ENCODE results near the gene CTNNA2. TPM values are rescaled to one million over a fixed set of nuclear protein-coding genes. Genes with fewer than 3 reads are reported as not detected.

CTNNA2 gene
- total and polyA plus RNA-seq, 4 donors: 0.01 to 0.37 TPM; not detected in 2

DNA sequence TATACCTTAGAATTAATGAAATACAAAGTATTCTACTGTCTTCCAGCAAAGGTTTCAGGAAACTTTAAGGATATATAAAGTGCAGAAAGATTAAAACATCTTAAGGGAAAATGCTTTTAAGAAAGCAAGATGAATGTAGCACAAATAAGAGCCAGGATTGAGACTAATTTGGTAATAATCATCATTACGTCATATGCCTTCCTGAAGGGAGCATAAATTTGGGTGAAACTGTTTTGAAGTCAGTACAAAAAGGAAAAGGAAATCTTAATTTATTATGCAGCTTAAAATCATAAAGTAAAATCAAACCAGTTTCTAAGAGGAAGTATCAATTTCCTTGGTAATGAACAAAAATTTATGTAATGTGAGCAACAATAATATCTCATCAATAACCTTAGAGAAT is 221.7 kb downstream of the CTNNA2 start:
- H3K4me1 ChIP-seq (ENCODE audit: control insufficient read depth in 5 of 5, insufficient read depth in 5 of 5, low read length in 5 of 5): no peaks in the 10 kb centered on the region
- no peak for DNase-seq
- H3K9me3 ChIP-seq (ENCODE audit: control insufficient read depth in 4 of 4, insufficient read depth in 3 of 4, low read length in 3 of 4): no peaks in the 10 kb centered on the region
- 59 to 60% methylated on average over 1 of the region's 1 CpG for WGBS, 2 donors
- TF ChIP-seq, protein P1, sequence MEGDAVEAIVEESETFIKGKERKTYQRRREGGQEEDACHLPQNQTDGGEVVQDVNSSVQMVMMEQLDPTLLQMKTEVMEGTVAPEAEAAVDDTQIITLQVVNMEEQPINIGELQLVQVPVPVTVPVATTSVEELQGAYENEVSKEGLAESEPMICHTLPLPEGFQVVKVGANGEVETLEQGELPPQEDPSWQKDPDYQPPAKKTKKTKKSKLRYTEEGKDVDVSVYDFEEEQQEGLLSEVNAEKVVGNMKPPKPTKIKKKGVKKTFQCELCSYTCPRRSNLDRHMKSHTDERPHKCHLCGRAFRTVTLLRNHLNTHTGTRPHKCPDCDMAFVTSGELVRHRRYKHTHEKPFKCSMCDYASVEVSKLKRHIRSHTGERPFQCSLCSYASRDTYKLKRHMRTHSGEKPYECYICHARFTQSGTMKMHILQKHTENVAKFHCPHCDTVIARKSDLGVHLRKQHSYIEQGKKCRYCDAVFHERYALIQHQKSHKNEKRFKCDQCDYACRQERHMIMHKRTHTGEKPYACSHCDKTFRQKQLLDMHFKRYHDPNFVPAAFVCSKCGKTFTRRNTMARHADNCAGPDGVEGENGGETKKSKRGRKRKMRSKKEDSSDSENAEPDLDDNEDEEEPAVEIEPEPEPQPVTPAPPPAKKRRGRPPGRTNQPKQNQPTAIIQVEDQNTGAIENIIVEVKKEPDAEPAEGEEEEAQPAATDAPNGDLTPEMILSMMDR (IDR thresholded peaks at IDR 0.05; ENCODE audit: control extremely low read depth, extremely low read depth): no peak
- no peaks in the 10 kb centered on the region for H3K36me3 ChIP-seq (ENCODE audit: control insufficient read depth in 4 of 4, insufficient read depth in 4 of 4, low read length in 4 of 4)
- no peaks in the 10 kb centered on the region for H3K27me3 ChIP-seq (ENCODE audit: control insufficient read depth in 3 of 3, insufficient read depth in 3 of 3, low read length in 2 of 3)
- no peak overlapping the region for H3K4me3 ChIP-seq
- H3K27ac ChIP-seq (ENCODE audit: low read depth in 1 of 2, low read length in 1 of 2): no peak overlapping the region
- H3K9ac ChIP-seq (ENCODE audit: insufficient read depth in 1 of 2, low read length in 2 of 2): no peak overlapping the region
- ATAC-seq (ENCODE audit: insufficient read depth, low FRiP score): no peak

GRCh38 chr2:79740879-79741443 is 228.1 kb downstream of the CTNNA2 start:
- Histone ChIP-seq H3K9me3 (ENCODE audit: control insufficient read depth in 4 of 4, insufficient read depth in 3 of 4, low read length in 3 of 4) (no peaks in the 10 kb centered on the region), H3K36me3 (ENCODE audit: control insufficient read depth in 4 of 4, insufficient read depth in 4 of 4, low read length in 4 of 4) (no peaks in the 10 kb centered on the region), H3K4me3 (no peak overlapping the region), H3K27me3 (ENCODE audit: control insufficient read depth in 3 of 3, insufficient read depth in 3 of 3, low read length in 2 of 3) (no peaks in the 10 kb centered on the region), H3K4me1 (ENCODE audit: control insufficient read depth in 5 of 5, insufficient read depth in 5 of 5, low read length in 5 of 5) (no peaks in the 10 kb centered on the region), H3K27ac (ENCODE audit: low read depth in 1 of 2, low read length in 1 of 2) (no peak overlapping the region), H3K9ac (ENCODE audit: insufficient read depth in 1 of 2, low read length in 2 of 2) (no peak overlapping the region)
- 80 to 82% methylated on average over 6 of the region's 6 CpGs for WGBS, 2 donors
- ATAC-seq (ENCODE audit: insufficient read depth, low FRiP score) (no peak), DNase-seq (no peak)
- TF ChIP-seq, protein P1 (IDR thresholded peaks at IDR 0.05; ENCODE audit: control extremely low read depth, extremely low read depth): no peak

DNA sequence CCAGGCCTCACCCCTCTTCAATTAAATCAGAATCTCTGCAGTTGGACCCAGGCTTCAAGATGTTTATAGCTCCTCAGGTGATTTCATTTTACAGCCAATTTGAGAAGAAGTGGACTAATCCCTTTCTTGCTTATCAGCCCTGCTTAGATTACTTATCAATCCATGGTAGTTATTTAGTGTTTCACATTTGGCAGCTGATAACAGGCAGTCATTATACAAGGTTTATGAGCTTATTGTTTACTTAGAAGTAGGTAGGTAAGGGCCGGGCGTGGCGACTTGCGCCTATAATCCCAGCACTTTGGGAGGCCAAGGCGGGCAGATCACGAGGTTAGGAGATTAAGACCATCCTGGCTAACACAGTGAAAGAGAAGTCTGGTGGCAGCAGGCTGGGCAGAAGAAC is 237.5 kb downstream of the CTNNA2 start:
- H3K9ac ChIP-seq (ENCODE audit: insufficient read depth in 1 of 2, low read length in 2 of 2): no peak overlapping the region
- no peaks in the 10 kb centered on the region for H3K36me3 ChIP-seq (ENCODE audit: control insufficient read depth in 4 of 4, insufficient read depth in 4 of 4, low read length in 4 of 4)
- peaks cover 0 to 2% (median 0%) of the 10 kb centered on the region in 4 donors for H3K9me3 ChIP-seq (ENCODE audit: control insufficient read depth in 4 of 4, insufficient read depth in 3 of 4, low read length in 3 of 4)
- WGBS, 2 donors: 81 to 82% methylated on average over 6 of the region's 6 CpGs
- no peak overlapping the region for H3K4me3 ChIP-seq
- no peaks in the 10 kb centered on the region for H3K4me1 ChIP-seq (ENCODE audit: control insufficient read depth in 5 of 5, insufficient read depth in 5 of 5, low read length in 5 of 5)
- H3K27ac ChIP-seq (ENCODE audit: low read depth in 1 of 2, low read length in 1 of 2): no peak overlapping the region
- DNase-seq: no peak
- TF ChIP-seq, protein P1 (IDR thresholded peaks at IDR 0.05; ENCODE audit: control extremely low read depth, extremely low read depth): no peak
- ATAC-seq (ENCODE audit: insufficient read depth, low FRiP score): no peak
- no peaks in the 10 kb centered on the region for H3K27me3 ChIP-seq (ENCODE audit: control insufficient read depth in 3 of 3, insufficient read depth in 3 of 3, low read length in 2 of 3)

GRCh38 chr2:79757526-79757925 is 244.7 kb downstream of the CTNNA2 start:
- H3K4me3 ChIP-seq: no peak overlapping the region
- H3K27ac ChIP-seq (ENCODE audit: low read depth in 1 of 2, low read length in 1 of 2): no peak overlapping the region
- H3K27me3 ChIP-seq (ENCODE audit: control insufficient read depth in 3 of 3, insufficient read depth in 3 of 3, low read length in 2 of 3): no peaks in the 10 kb centered on the region
- ATAC-seq (ENCODE audit: insufficient read depth, low FRiP score) (no peak), DNase-seq (no peak)
- H3K9ac ChIP-seq (ENCODE audit: insufficient read depth in 1 of 2, low read length in 2 of 2): no peak overlapping the region
- peaks cover 0 to 3% (median 0%) of the 10 kb centered on the region in 4 donors for H3K9me3 ChIP-seq (ENCODE audit: control insufficient read depth in 4 of 4, insufficient read depth in 3 of 4, low read length in 3 of 4)
- 79 to 87% methylated on average over 4 of the region's 4 CpGs for WGBS, 2 donors
- TF ChIP-seq, protein P1 (IDR thresholded peaks at IDR 0.05; ENCODE audit: control extremely low read depth, extremely low read depth): no peak
- H3K4me1 ChIP-seq (ENCODE audit: control insufficient read depth in 5 of 5, insufficient read depth in 5 of 5, low read length in 5 of 5): no peaks in the 10 kb centered on the region
- H3K36me3 ChIP-seq (ENCODE audit: control insufficient read depth in 4 of 4, insufficient read depth in 4 of 4, low read length in 4 of 4): no peaks in the 10 kb centered on the region
